Ovary (tissue), 3 donors: ENCODE results near the gene SLC6A18.

ENCODE experiments used
- EP300 ChIP-seq: sonication (generic); formaldehyde crosslinking; IDR thresholded peaks from one replicate; pipeline ENCODE4 v1.6.1; 2017; ENCODE audit warnings: antibody characterized with exemption
- POLR2A ChIP-seq: fragments of 450-650 bp; IDR thresholded peaks from one replicate; pipeline ENCODE4 v1.6.1; 2017; ENCODE audit warnings: antibody characterized with exemption, mild to moderate bottlenecking, moderate library complexity
- TF ChIP-seq, protein P1 (sequence below), 3 donors: fragments of 450-650 bp in 2 of 3; fragments of 200-600 bp in 1 of 3; IDR thresholded peaks; one replicate each; pipeline versions ENCODE4 v1.5.1 to v1.8.0; 2016 to 2022; ENCODE audit warnings: antibody characterized with exemption in 3 of 3, mild to moderate bottlenecking in 1 of 3
- donor health status: DM: no; HTN: no; CAD: no.

DNA sequence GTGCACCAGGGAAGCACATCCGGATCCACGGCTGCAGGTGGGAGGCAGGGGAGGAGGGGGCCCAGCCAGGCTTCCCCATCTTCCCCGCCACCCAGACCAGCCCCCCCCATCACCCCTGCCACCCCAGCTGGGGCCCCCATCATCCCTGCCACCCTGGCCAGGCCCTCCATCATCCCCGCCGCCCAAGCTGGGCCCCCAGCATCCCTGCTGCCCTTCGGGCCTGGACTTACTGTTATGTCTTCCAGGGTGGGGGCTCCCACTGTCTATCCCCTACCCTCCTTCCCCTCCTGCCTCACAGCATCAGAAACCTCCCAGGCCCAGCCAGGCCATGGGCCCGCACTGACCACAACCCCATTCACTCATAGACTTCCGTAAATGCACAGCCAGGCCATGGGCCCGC, 27.5 kb downstream of the SLC6A18 start:
- TF ChIP-seq, protein P1, sequence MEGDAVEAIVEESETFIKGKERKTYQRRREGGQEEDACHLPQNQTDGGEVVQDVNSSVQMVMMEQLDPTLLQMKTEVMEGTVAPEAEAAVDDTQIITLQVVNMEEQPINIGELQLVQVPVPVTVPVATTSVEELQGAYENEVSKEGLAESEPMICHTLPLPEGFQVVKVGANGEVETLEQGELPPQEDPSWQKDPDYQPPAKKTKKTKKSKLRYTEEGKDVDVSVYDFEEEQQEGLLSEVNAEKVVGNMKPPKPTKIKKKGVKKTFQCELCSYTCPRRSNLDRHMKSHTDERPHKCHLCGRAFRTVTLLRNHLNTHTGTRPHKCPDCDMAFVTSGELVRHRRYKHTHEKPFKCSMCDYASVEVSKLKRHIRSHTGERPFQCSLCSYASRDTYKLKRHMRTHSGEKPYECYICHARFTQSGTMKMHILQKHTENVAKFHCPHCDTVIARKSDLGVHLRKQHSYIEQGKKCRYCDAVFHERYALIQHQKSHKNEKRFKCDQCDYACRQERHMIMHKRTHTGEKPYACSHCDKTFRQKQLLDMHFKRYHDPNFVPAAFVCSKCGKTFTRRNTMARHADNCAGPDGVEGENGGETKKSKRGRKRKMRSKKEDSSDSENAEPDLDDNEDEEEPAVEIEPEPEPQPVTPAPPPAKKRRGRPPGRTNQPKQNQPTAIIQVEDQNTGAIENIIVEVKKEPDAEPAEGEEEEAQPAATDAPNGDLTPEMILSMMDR (IDR thresholded peaks at IDR 0.05): no peak
- TF ChIP-seq POLR2A (no peak), EP300 (no peak)
